H9 (cell line): ENCODE results near the gene PLAGL1. TPM values are rescaled to one million over a fixed set of nuclear protein-coding genes. Genes with fewer than 3 reads are reported as not detected.

ENCODE experiments used
- DNase-seq: peaks from one replicate; pipeline ENCODE4 v3.0.0-alpha.2; 2017
- H2AFZ ChIP-seq: one replicate; pipeline ENCODE4 v1.6.1; 2013; ENCODE audit warnings: mild to moderate bottlenecking, low read length, control low read depth, moderate library complexity
- H2AK5ac ChIP-seq: 2 replicates; pipeline ENCODE4 v1.6.1; 2013; ENCODE audit warnings: low read length, control low read depth, mixed read lengths; ENCODE audit not compliant: insufficient read length
- H2BK120ac ChIP-seq: one replicate; pipeline ENCODE4 v1.6.1; 2013; ENCODE audit warnings: low read depth, mild to moderate bottlenecking, low read length, control low read depth, inconsistent platforms; ENCODE audit not compliant: poor library complexity, severe bottlenecking
- H2BK12ac ChIP-seq: 2 replicates; pipeline ENCODE4 v1.6.1; 2013; ENCODE audit warnings: low read length, control low read depth, mixed read lengths, low read depth; ENCODE audit not compliant: insufficient read length
- H2BK15ac ChIP-seq: 2 replicates; pipeline ENCODE4 v1.6.1; 2013; ENCODE audit warnings: low read depth, low read length, control low read depth
- H2BK20ac ChIP-seq: one replicate; pipeline ENCODE4 v1.6.1; 2013; ENCODE audit warnings: low read depth, mild to moderate bottlenecking, low read length, control low read depth, inconsistent platforms; ENCODE audit not compliant: poor library complexity, severe bottlenecking
- H2BK5ac ChIP-seq: 2 replicates; pipeline ENCODE4 v1.6.1; 2013; ENCODE audit warnings: low read length, control low read depth, mixed read lengths; ENCODE audit not compliant: insufficient read length
- H3K14ac ChIP-seq: 2 replicates; pipeline ENCODE4 v1.6.1; 2013; ENCODE audit warnings: low read length, control low read depth; ENCODE audit not compliant: insufficient read depth
- H3K18ac ChIP-seq: 2 replicates; pipeline ENCODE4 v1.6.1; 2013; ENCODE audit warnings: low read depth, mild to moderate bottlenecking, mixed read lengths, low read length, control low read depth; ENCODE audit not compliant: insufficient read length
- H3K23ac ChIP-seq: 2 replicates; pipeline ENCODE4 v1.6.1; 2013; ENCODE audit warnings: low read length, control low read depth, mixed read lengths, low read depth; ENCODE audit not compliant: insufficient read length
- H3K23me2 ChIP-seq: 2 replicates; pipeline ENCODE4 v1.6.1; 2013; ENCODE audit warnings: low read depth, mild to moderate bottlenecking, mixed read lengths, low read length, control low read depth; ENCODE audit not compliant: insufficient read length, poor library complexity, severe bottlenecking
- H3K27ac ChIP-seq: 2 replicates; pipeline ENCODE4 v1.5.1; 2013; ENCODE audit warnings: low read length, control low read depth, mixed read lengths, low read depth; ENCODE audit not compliant: insufficient read length
- H3K27me3 ChIP-seq: 2 replicates; pipeline ENCODE4 v1.6.1; 2013; ENCODE audit warnings: low read length, control low read depth, inconsistent platforms; ENCODE audit not compliant: insufficient read depth
- H3K4ac ChIP-seq: 2 replicates; pipeline ENCODE4 v1.6.1; 2013; ENCODE audit warnings: low read depth, mild to moderate bottlenecking, control low read depth, inconsistent platforms, low read length, moderate library complexity
- H3K4me1 ChIP-seq: 2 replicates; pipeline ENCODE4 v1.6.1; 2013; ENCODE audit warnings: low read length, control low read depth, inconsistent platforms; ENCODE audit not compliant: insufficient read depth
- H3K4me2 ChIP-seq: 2 replicates; pipeline ENCODE4 v1.6.1; 2013; ENCODE audit warnings: low read length, control low read depth, mixed read lengths; ENCODE audit not compliant: insufficient read length, insufficient read depth
- H3K56ac ChIP-seq: 2 replicates; pipeline ENCODE4 v1.6.1; 2013; ENCODE audit warnings: low read depth, mild to moderate bottlenecking, mixed read lengths, low read length, control low read depth; ENCODE audit not compliant: insufficient read length
- H3K79me1 ChIP-seq: 2 replicates; pipeline ENCODE4 v1.6.1; 2013; ENCODE audit warnings: low read depth, mild to moderate bottlenecking, moderate library complexity, low read length, control low read depth, inconsistent platforms; ENCODE audit not compliant: insufficient read depth, poor library complexity, severe bottlenecking
- H3K79me2 ChIP-seq: 2 replicates; pipeline ENCODE4 v1.6.1; 2013; ENCODE audit warnings: low read length, control low read depth, inconsistent platforms; ENCODE audit not compliant: insufficient read depth
- H3K9ac ChIP-seq: 2 replicates; pipeline ENCODE4 v1.6.1; 2013; ENCODE audit warnings: low read length, control low read depth, mixed read lengths; ENCODE audit not compliant: insufficient read length; ENCODE audit errors: extremely low read depth
- H3K9me3 ChIP-seq: one replicate; pipeline ENCODE4 v1.6.1; 2013; ENCODE audit warnings: low read depth, low read length, inconsistent platforms; ENCODE audit not compliant: control insufficient read depth
- H3T11ph ChIP-seq: one replicate; pipeline ENCODE4 v1.6.1; 2013; ENCODE audit warnings: mild to moderate bottlenecking, low read length, control low read depth, inconsistent platforms
- H4K20me1 ChIP-seq: one replicate; pipeline ENCODE4 v1.6.1; 2013; ENCODE audit not compliant: control insufficient read depth, insufficient read length, insufficient read depth
- H4K5ac ChIP-seq: 2 replicates; pipeline ENCODE4 v1.6.1; 2013; ENCODE audit warnings: low read depth, mild to moderate bottlenecking, mixed read lengths, low read length, control low read depth; ENCODE audit not compliant: insufficient read length
- H4K8ac ChIP-seq: replicated peaks from 2 replicates; pipeline ENCODE4 v1.6.1; 2013; ENCODE audit warnings: low read length, control low read depth, mixed read lengths, low read depth; ENCODE audit not compliant: insufficient read length
- H4K91ac ChIP-seq: 2 replicates; pipeline ENCODE4 v1.6.1; 2013; ENCODE audit warnings: low read depth, mild to moderate bottlenecking, moderate library complexity, mixed read lengths, low read length, control low read depth; ENCODE audit not compliant: insufficient read length
- H3K27ac Mint-ChIP-seq, 3 experiments: 2 replicates in 2 of 3; 3 replicates in 1 of 3; pipeline ENCODE4 v1.8.0; 2020 to 2021; ENCODE audit warnings: mixed read lengths in 3 of 3, mild to moderate bottlenecking in 1 of 3, moderate library complexity in 1 of 3
- H3K27me3 Mint-ChIP-seq: 2 replicates; pipeline ENCODE4 v1.8.0; 2021; ENCODE audit warnings: low read depth, mild to moderate bottlenecking, moderate library complexity, mixed read lengths
- H3K36me3 Mint-ChIP-seq, 3 experiments: 2 replicates in 2 of 3; 3 replicates in 1 of 3; pipeline ENCODE4 v1.8.0; 2020 to 2021; ENCODE audit warnings: low read depth in 3 of 3, mixed read lengths in 3 of 3; ENCODE audit not compliant: insufficient read depth in 1 of 3
- H3K4me1 Mint-ChIP-seq, 2 experiments: 2 replicates each; pipeline ENCODE4 v1.8.0; 2020; ENCODE audit warnings: mixed read lengths in 2 of 2
- H3K4me3 Mint-ChIP-seq, 2 experiments: 2 replicates in 1 of 2; 3 replicates in 1 of 2; pipeline ENCODE4 v1.8.0; 2020 to 2021; ENCODE audit warnings: mild to moderate bottlenecking in 2 of 2, mixed read lengths in 2 of 2, moderate library complexity in 1 of 2
- H3K9me3 Mint-ChIP-seq, 2 experiments: 2 replicates in 1 of 2; 3 replicates in 1 of 2; pipeline ENCODE4 v1.8.0; 2020; ENCODE audit warnings: mild to moderate bottlenecking in 2 of 2, mixed read lengths in 2 of 2, moderate library complexity in 1 of 2
- CTCF ChIP-seq: fragments of 200-600 bp; sonication (generic); conservative IDR thresholded peaks from 3 replicates; pipeline ENCODE4 v1.8.0; 2021; ENCODE audit warnings: antibody characterized with exemption, mild to moderate bottlenecking
- WGBS: extraction: QIAGEN DNeasy Blood & Tissue Kit; methylation state at CpG from one replicate; pipeline ENCODE4 v1.1.7; 2013; ENCODE audit warnings: missing lambda C conversion rate, low lambda C conversion rate, mixed read lengths; ENCODE audit not compliant: insufficient read length; ENCODE audit errors: extremely low coverage; 5-methylcytosine and 5-hydroxymethylcytosine counted together
- total RNA-seq: library from RNA; stranded (reverse); gene quantifications from 2 replicates; pipeline ENCODE4 v1.2.1, GENCODE V29; 2021

Gene PLAGL1
- total RNA-seq, 1 experiment from 2014 or later, result 1.9 TPM

- DNase-seq, result no peak
- no peaks in the 10 kb centered on the region for H3K36me3 Mint-ChIP-seq
- TF ChIP-seq CTCF, result no peak
- Histone ChIP-seq H3K9me3 (no peaks in the 10 kb centered on the region), H2BK12ac (no peak overlapping the region), H4K5ac (no peak overlapping the region), H3K14ac (no peak overlapping the region), H4K8ac (no peak overlapping the region), H3T11ph (no peak overlapping the region), H3K18ac (no peak overlapping the region), H2BK120ac (no peak overlapping the region), H3K27ac (no peak overlapping the region), H3K79me1 (no peaks in the 10 kb centered on the region), H3K4me2 (no peak overlapping the region), H3K79me2 (no peaks in the 10 kb centered on the region), H3K4me1 (peaks cover 8% of the 10 kb centered on the region; the same call in 1 of the 2 replicates), H3K27me3 (peaks cover 88% of the 10 kb centered on the region), H2AK5ac (no peak overlapping the region), H2BK5ac (no peak overlapping the region), H2BK20ac (no peak overlapping the region), H3K9ac (no peak overlapping the region), H2AFZ (no peak overlapping the region), H3K23me2 (no peaks in the 10 kb centered on the region), H2BK15ac (no peak overlapping the region), H3K23ac (no peak overlapping the region), H4K20me1 (no peaks in the 10 kb centered on the region), H3K56ac (no peak overlapping the region), H4K91ac (no peak overlapping the region), H3K4ac (no peak overlapping the region)
- H3K9me3 Mint-ChIP-seq, result peaks cover 0 to 12% of the 10 kb centered on the region in 2 experiments; a peak in 2 of 5 replicates
- H3K4me1 Mint-ChIP-seq, result peaks cover 57 to 63% of the 10 kb centered on the region in 2 experiments
- no peak overlapping the region for H3K27ac Mint-ChIP-seq
- no peaks in the 10 kb centered on the region; the same call in 1 of the 2 replicates for H3K27me3 Mint-ChIP-seq
- no peak overlapping the region for H3K4me3 Mint-ChIP-seq
- WGBS, result no CpG with 5 or more reads among the region's 6 CpGs
Observed at GRCh38 chr6:143965503-143966171, 42.4 kb downstream of the PLAGL1 start.
